ENCODE results near the gene KIAA1549.

DNA sequence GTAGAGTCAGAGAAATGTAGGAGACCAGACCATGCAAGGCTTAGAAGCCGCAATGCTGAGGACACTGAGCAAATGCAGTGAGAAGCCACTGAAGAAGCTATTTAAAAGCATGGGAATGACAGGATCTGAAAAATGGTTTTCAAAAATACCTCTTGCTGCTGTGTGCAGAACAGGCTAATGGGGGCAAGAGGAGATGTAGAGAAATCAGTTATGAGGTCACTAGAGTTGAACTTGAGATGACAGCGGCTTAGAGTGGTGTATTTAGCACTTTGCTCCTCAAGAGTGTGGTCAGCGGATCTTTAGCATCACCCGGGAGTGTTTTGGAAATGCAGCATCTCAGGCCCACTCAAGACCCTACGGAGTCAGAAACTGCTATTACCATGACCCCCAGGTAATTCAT is 48.8 kb downstream of the KIAA1549 start:
- no peak for TF ChIP-seq EZH2 (IDR thresholded peaks at IDR 0.05)
- TF ChIP-seq POLR2AphosphoS5 (IDR thresholded peaks at IDR 0.05; ENCODE audit: borderline replicate concordance, low read depth, low read length) = no peak
